OCI-LY1 (cell line): ENCODE measurements around the gene CAMTA1.

ENCODE experiments used
- EZH2 ChIP-seq: fragments of 200-600 bp; sonication (generic), shearing (Covaris generic); IDR thresholded peaks from 2 replicates; pipeline ENCODE4 v1.8.0; 2017; ENCODE audit warnings: borderline replicate concordance, mixed run types, mild to moderate bottlenecking, antibody characterized with exemption, low read length, moderate library complexity, mixed read lengths
- TF ChIP-seq, protein P1 (sequence below): fragments of 200-600 bp; sonication (generic), shearing (Covaris generic); IDR thresholded peaks from 2 replicates; pipeline ENCODE4 v1.5.1; 2017; ENCODE audit warnings: mild to moderate bottlenecking, antibody characterized with exemption, low read length, moderate library complexity, mixed read lengths

DNA sequence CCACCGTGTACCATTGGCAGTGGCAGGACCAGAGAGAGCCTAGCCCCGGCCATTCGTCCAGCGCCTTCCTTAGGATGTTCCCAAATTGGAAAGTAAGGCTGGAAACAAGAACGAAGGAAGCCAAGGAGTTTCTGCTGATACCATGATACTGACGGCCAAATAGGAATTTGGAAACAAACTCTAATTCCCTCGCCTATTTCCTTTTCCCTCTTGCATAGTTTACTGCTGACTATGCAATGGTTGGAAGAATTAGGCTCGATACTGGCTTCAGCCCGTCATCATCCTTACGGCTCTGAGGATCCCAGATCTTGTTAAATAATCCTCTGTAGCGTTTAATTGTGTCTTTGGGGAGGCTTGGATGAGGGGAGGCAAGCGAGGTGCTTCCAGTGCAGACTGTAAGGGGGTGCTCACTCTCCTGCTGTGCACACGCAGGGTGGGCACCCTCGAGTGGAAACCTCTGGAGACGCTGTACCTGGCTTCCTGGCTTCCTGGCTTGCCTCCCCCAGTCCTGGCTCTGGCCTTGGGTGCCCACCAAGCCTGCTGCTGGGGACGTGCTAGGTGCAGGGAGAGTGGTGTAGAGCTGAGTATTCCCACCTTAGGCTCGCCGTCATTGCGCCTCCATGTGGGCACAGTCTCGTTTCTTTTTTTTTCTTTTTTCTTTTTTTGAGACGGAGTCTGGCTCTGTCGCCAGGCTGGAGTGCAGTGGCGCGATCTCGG is 27.4 kb upstream of the CAMTA1 start:
- TF ChIP-seq, protein P1, sequence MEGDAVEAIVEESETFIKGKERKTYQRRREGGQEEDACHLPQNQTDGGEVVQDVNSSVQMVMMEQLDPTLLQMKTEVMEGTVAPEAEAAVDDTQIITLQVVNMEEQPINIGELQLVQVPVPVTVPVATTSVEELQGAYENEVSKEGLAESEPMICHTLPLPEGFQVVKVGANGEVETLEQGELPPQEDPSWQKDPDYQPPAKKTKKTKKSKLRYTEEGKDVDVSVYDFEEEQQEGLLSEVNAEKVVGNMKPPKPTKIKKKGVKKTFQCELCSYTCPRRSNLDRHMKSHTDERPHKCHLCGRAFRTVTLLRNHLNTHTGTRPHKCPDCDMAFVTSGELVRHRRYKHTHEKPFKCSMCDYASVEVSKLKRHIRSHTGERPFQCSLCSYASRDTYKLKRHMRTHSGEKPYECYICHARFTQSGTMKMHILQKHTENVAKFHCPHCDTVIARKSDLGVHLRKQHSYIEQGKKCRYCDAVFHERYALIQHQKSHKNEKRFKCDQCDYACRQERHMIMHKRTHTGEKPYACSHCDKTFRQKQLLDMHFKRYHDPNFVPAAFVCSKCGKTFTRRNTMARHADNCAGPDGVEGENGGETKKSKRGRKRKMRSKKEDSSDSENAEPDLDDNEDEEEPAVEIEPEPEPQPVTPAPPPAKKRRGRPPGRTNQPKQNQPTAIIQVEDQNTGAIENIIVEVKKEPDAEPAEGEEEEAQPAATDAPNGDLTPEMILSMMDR: no peak
- TF ChIP-seq EZH2: no peak
